ENCODE data around the gene EPHX1. TPM values are rescaled to one million over a fixed set of nuclear protein-coding genes. Genes with fewer than 3 reads are reported as not detected.
A peak's percentile ranks its signal among the peaks of the same experiment; 100 is the strongest.

Gene EPHX1
- total and polyA plus RNA-seq, 2 donors from 2014 or later = 78.6 to 178 TPM

DNA sequence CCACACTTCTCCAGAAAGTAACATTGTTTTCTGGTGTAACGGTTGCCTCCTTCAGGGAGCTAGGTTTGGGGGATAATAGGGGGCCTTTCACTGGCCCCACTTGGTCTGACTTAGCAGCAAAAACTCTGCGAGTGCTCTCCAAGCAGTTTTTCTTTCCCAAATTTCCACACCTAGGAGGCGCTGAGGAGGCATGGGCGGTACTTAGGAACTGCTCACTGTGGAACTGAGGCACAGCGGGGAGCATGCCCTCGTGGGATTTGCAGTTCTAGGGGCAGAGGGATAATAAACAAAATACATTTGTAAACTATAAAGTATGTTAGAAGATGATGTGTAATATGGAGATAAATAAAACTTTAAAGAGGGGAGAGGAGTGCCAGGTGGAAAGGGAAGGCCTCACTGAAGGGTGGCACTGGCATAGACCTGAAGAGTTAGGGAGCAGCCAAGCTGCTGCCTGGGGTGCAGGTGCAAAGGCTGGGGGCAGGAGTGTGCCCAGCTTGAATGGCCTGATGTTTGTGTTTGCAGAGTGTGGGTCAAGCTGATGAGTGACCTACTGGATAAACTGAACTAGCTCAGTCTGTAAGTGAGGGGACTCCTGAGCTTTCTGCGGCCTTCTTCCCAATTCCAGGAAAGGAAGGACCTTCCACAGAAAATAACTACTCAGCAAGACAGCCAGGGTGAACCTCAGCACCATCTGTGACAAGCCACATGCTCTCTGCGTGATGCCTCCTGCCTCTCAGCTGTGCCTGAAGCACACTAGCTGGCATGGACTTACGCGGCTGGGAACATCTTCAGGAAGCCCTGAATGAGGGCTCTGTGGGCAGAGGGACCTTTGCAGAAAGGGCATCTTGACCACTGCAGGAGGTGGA is 1.9 kb downstream of the EPHX1 start:
- Histone ChIP-seq H3K36me3 (ENCODE audit: control insufficient read depth in 2 of 3, insufficient read depth in 3 of 3, low read length in 3 of 3) (no peaks in the 10 kb centered on the region), H3K9ac (ENCODE audit: low read length in 3 of 3) (peak overlapping the region in 1 of 3 donors; percentile 75), H3K27ac (ENCODE audit: low read depth in 2 of 2, low read length in 2 of 2) (peak overlapping the region; percentile 82 to 84), H3K4me3 (ENCODE audit: low read length in 3 of 3) (peak overlapping the region in 2 of 3 donors; percentile 73 to 79), H3K4me1 (ENCODE audit: control insufficient read depth in 2 of 3, insufficient read depth in 2 of 3, low read depth in 1 of 3, low read length in 3 of 3) (peaks cover 0 to 42% (median 40%) of the 10 kb centered on the region in 3 donors), H3K27me3 (ENCODE audit: control insufficient read depth, insufficient read depth, low read length) (no peaks in the 10 kb centered on the region), H3K9me3 (ENCODE audit: control insufficient read depth in 2 of 3, insufficient read depth in 1 of 3, low read length in 3 of 3) (no peaks in the 10 kb centered on the region)
- DNase-seq (peak in 2 of 5 donors; percentile 32 to 40), FAIRE-seq (no peak)
- TF ChIP-seq CTCF (IDR thresholded peaks at IDR 0.05; ENCODE audit: borderline replicate concordance, extremely low read depth, insufficient read depth) = peak; percentile 24
- intact Hi-C loops (cut with DNase I) = no loop called here

- FAIRE-seq = no peak
- intact Hi-C loops (cut with DNase I) = no loop called here
These were observed 2.7 kb downstream of the EPHX1 start for GRCh38 chr1:225812488-225813213.

GRCh38 chr1:225813214-225813964 is 3.5 kb downstream of the EPHX1 start:
- Histone ChIP-seq H3K4me1 (ENCODE audit: control insufficient read depth in 2 of 3, insufficient read depth in 2 of 3, low read depth in 1 of 3, low read length in 3 of 3) (peaks cover 0 to 57% (median 53%) of the 10 kb centered on the region in 3 donors), H3K36me3 (ENCODE audit: control insufficient read depth in 2 of 3, insufficient read depth in 3 of 3, low read length in 3 of 3) (no peaks in the 10 kb centered on the region), H3K4me3 (ENCODE audit: low read length in 3 of 3) (no peak overlapping the region), H3K27ac (ENCODE audit: low read depth in 2 of 2, low read length in 2 of 2) (peak overlapping the region; percentile 82 to 84), H3K27me3 (ENCODE audit: control insufficient read depth, insufficient read depth, low read length) (no peaks in the 10 kb centered on the region), H3K9ac (ENCODE audit: low read length in 3 of 3) (peak overlapping the region in 1 of 3 donors; percentile 53), H3K9me3 (ENCODE audit: control insufficient read depth in 2 of 3, insufficient read depth in 1 of 3, low read length in 3 of 3) (no peaks in the 10 kb centered on the region)
- TF ChIP-seq CTCF (IDR thresholded peaks at IDR 0.05; ENCODE audit: borderline replicate concordance, extremely low read depth, insufficient read depth) = no peak
- FAIRE-seq = no peak
- intact Hi-C loops (cut with DNase I) = no loop called here
- peak in 4 of 5 donors; percentile 55 to 83 (median 65) for DNase-seq

More at GRCh38 chr1:225812488-225813213, 2.7 kb downstream of the EPHX1 start:
- no peak overlapping the region for H3K4me3 ChIP-seq (ENCODE audit: low read length in 3 of 3)
- DNase-seq = peak in 2 of 5 donors; percentile 44 to 62
- H3K27ac ChIP-seq (ENCODE audit: low read depth in 2 of 2, low read length in 2 of 2) = peak overlapping the region; percentile 82 to 84
- H3K9me3 ChIP-seq (ENCODE audit: control insufficient read depth in 2 of 3, insufficient read depth in 1 of 3, low read length in 3 of 3) = no peaks in the 10 kb centered on the region
- no peaks in the 10 kb centered on the region for H3K36me3 ChIP-seq (ENCODE audit: control insufficient read depth in 2 of 3, insufficient read depth in 3 of 3, low read length in 3 of 3)
- peak overlapping the region in 1 of 3 donors; percentile 53 for H3K9ac ChIP-seq (ENCODE audit: low read length in 3 of 3)
- H3K27me3 ChIP-seq (ENCODE audit: control insufficient read depth, insufficient read depth, low read length) = no peaks in the 10 kb centered on the region
- no peak for TF ChIP-seq CTCF (IDR thresholded peaks at IDR 0.05; ENCODE audit: borderline replicate concordance, extremely low read depth, insufficient read depth)
- peaks cover 0 to 50% (median 48%) of the 10 kb centered on the region in 3 donors for H3K4me1 ChIP-seq (ENCODE audit: control insufficient read depth in 2 of 3, insufficient read depth in 2 of 3, low read depth in 1 of 3, low read length in 3 of 3)

All from kidney (tissue), 14 donors.